GM10266 (cell line): ENCODE results near the gene FOXI1.

Experiments
- DNase-seq: peaks from one replicate; pipeline ENCODE4 v3.0.0; 2012; ENCODE audit errors: extremely low spot score
- TF ChIP-seq, protein P1 (sequence below): IDR thresholded peaks from 2 replicates; pipeline ENCODE4 v1.5.1; 2012; ENCODE audit warnings: mild to moderate bottlenecking, low read depth; ENCODE audit not compliant: control insufficient read depth, insufficient read depth; ENCODE audit errors: missing control alignments

FOXI1 gene

GRCh38 chr5:170078458-170078857, 27.2 kb upstream of the FOXI1 start:
- no peak for DNase-seq
- TF ChIP-seq, protein P1, sequence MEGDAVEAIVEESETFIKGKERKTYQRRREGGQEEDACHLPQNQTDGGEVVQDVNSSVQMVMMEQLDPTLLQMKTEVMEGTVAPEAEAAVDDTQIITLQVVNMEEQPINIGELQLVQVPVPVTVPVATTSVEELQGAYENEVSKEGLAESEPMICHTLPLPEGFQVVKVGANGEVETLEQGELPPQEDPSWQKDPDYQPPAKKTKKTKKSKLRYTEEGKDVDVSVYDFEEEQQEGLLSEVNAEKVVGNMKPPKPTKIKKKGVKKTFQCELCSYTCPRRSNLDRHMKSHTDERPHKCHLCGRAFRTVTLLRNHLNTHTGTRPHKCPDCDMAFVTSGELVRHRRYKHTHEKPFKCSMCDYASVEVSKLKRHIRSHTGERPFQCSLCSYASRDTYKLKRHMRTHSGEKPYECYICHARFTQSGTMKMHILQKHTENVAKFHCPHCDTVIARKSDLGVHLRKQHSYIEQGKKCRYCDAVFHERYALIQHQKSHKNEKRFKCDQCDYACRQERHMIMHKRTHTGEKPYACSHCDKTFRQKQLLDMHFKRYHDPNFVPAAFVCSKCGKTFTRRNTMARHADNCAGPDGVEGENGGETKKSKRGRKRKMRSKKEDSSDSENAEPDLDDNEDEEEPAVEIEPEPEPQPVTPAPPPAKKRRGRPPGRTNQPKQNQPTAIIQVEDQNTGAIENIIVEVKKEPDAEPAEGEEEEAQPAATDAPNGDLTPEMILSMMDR: no peak

- TF ChIP-seq, protein P1: no peak
- no peak for DNase-seq
These were observed 26.8 kb upstream of the FOXI1 start for GRCh38 chr5:170078931-170079330.

- TF ChIP-seq, protein P1: no peak
- DNase-seq: no peak
These were observed 25.5 kb upstream of the FOXI1 start for GRCh38 chr5:170080217-170080616.

DNA sequence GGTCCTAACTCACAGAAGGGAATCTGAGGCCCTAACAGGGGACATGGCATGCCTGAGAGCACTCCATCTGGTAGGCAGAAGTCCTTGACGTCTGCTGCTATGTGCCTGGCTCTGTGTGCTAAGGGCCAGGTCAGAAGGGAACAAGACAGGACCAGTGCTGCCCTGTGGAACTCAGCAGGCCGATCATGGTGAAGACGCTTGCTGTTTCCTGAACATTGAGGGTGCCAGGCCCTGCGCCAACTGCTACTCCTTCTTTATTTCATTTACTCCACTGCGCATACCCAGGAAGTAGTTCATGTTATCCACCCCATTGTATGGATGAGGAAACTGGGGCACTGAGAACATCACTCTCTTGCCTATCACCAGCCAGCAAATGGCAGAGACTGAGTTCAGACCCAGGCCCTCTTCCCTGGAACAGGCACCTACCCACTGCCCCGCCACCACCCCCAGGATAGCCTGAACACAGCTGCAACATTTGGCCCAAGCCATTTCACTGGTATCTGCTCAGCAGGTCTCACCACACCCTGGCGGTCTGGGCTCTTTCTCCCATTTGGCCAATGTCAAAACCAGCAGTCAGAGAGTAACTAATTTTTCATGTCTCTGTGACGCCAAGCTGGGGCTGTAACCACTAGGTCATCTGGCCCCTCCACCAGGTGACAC, 24.8 kb upstream of the FOXI1 start:
- TF ChIP-seq, protein P1: no peak
- no peak for DNase-seq

DNA sequence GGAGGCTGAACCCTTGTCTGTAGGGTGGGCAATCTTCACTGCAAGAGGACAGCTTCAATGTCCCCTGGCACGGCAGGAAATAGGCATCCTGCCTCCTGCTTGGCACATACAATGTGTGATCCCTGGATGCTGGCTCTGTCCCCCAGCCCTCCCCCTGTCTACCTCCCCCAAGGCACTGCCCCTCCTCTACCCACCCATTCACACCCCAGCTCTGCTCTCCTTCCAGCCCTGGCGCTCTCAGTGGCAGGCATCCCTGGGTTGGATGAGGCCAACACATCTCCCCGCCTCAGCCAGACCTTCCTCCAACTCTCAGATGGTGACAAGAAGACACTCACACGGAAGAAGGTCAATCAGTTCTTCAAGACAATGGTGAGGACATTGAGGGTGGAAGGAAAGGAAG, 24.1 kb upstream of the FOXI1 start:
- TF ChIP-seq, protein P1: no peak
- DNase-seq: no peak

- TF ChIP-seq, protein P1: no peak
- DNase-seq: no peak
These were observed 23.0 kb upstream of the FOXI1 start for GRCh38 chr5:170082701-170083100.

DNA sequence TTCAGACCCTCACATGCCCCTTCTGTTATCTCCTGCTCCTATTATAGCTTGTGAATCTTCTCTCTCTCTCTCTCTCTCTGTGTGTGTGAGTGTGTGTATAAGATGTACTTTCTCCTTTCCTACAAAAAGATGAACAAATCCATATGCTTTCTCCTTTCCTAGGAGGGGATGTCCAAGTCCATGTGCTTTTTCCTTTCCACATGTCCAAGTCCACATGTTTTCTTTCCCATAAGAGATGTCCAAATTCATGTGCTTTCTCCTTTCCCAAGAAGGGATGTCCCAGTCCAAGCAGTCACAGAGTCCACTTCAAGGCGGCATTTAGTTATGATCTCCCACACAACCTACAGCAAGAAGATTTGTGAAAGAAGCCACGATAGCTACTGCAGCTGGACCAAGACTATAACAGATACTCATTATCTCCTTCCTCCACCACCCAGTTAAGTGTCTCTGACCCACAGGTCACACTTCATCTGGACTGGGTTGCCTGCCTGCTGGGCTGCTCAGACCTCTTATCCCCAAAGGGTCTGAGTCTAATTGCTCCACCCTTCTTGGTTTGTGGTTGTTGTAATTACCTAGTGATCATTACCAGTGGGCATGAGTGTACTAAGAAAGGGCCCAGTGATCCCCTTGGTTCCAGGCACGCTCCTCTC, 18.4 kb upstream of the FOXI1 start:
- TF ChIP-seq, protein P1: no peak

More for the DNA sequence above, 18.4 kb upstream of the FOXI1 start:
- DNase-seq: no peak
